ENCODE measurements around the gene TEPSIN.
A peak's percentile ranks its signal among the peaks of the same experiment; 100 is the strongest.

Gene TEPSIN

DNA sequence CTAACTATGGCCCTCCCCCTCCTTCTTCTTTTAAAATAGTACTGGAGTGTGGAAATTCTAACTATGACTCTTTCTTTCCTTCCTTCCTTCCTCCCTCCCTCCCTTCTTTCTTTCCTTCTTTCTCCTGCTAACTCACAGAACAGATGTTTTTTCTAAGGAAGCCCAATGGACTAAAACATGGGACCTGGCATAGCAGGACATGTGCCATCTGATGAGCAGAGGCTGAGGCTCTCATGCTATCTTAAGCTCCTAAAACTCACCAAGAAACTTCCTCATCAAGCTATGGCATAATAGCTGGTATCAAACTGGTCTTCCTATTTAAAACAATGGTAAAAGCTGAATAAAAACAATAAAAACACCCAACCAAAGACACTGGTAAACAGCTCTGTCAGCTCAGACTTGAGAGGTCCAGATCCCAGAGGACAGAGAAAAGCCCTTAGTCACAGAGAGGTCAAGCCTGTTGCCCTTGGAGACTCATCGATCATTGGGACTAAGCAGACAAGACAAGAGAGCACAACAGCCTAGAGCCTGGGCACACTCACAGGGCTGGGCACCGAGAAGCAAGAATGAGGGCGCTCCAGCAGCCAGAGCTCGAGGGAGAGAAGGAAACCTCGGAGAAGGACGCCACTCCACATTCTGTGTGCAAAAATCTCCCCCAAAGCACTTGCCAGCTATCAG is 28.7 kb upstream of the TEPSIN start:
- no peak for DNase-seq

DNA sequence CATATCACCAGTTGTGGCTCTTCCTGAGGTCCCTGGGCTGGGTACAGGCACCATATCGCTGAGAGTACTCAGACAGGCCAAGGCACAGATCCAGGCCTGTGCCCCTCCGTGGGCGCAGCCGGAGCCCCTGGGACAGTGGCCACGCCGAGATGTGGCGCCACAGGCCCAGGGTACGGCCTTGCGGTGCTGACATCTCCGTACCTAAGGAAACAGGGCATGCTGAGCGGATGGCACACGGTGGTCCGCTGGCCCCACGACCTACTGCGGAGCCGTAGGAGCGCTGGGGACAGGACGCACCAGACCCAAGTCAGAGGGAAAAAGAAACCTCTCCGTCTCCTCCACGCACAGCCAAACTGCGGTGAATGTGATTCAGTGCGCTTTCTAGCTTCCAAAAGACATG is 26.7 kb upstream of the TEPSIN start:
- no peak for DNase-seq

DNA sequence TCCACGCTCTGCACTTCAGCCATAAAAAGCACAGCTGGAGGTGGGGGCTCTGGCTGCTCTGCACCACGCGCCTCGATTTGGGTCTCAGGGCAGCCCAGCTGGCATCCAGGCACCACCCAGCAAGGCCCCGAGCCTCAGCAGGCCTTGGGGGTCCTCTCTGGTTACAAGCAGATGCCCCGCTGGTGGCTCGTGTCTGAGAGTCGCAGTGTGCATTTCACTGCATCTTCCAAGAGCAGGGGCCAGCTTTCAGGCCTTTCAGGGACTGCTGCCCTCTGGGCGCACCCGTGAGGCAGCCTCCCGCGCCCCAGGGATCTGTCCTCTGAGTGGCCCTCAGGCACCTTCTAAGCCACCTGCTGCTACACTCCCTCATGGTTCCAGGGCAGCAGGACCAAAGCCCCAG is 25.8 kb upstream of the TEPSIN start:
- no peak for DNase-seq

DNA sequence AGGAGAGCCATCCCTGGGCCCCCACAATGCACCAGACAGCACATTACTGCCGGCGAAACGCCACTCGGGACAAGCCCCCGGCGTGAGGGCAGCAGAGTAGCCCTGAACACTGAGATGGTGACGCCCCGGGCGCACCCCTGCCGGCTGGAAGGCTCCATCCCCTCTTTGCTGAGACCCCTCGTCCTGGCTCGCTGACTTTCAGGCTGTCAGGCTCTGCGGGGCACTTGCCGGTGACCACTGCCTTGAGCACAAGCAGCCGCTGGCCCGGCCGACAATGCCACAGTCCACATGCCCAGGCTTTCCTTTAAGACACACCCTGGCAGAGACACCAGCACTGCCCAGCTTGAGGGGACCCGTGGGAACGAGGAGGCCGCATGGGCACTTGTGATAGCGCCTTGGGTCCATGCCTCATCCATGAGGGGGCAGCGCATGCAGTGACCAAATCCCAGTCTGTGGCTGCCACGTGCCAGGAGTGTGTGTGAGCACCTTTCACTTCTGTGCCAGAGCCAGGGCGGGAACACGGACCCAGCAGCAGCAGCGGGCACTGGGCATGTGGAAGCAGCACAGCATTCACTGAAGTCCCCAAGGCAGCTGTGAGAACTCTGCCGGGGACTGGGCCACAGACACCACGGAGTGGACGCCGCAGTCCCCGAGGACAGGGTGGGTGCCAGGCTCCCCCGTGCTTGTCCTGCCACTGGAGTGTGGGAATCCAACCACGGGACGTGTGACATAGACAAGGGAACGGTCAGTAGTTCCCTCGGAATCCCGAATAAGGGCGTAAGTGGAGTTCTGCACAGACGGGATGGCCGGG is 24.7 kb upstream of the TEPSIN start:
- DNase-seq = no peak

DNA sequence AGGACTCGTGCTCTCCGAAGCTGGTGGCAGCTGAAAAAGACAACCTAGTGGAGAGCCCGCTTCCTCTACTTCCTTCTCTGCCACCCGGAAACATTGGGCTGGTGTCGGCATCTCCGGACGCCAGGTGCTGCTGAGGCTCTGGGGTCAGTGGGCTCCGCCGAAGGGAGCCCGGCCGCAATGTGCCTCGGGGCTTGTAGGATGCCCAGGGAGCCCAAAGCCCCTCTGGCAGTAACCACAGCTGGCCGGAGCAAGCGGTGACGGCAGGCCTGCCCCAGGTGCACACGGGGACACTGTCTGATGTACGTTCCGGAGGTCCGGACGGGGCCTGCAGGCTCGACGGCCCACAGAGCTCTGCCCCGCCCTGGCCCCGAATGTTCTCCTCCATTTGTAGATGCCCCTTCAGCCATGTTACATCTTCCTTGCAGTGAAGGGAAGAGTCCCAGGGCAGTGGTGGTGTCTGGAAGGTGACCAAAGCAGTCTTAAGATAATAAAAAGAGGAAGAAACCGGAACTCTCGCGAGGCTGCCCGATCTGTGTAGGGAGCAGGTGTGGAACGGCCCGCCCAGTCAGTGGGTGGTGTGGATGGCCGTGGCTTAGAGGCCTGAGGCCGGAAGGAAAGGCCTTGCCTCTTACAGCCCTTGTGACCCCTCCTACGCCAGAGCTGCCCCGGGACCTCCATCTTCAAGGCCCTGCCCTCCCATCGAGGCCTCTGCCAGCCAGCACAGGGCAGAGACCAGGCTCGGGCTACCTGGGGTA is 22.9 kb upstream of the TEPSIN start:
- DNase-seq = no peak

DNA sequence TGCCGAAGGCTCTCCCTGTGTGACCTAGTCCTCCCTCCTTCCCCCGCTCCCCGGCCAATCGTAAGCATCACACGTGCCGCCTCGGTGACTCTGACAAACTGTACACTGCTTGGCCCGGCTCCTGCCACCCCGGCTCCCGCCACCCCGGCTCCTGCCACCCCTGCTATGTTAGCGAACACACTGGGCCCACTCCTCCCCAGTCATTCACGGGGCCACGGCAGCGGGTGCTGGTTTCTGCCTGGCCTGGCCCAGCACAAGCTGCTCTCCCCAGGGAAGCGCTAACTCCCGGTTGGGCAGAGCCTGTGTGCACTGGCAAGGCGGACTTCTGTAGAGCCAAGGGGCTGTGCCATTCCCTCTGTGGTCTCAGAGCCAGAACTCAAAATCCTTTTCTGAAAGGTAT is 22.2 kb upstream of the TEPSIN start:
- no peak for DNase-seq

DNA sequence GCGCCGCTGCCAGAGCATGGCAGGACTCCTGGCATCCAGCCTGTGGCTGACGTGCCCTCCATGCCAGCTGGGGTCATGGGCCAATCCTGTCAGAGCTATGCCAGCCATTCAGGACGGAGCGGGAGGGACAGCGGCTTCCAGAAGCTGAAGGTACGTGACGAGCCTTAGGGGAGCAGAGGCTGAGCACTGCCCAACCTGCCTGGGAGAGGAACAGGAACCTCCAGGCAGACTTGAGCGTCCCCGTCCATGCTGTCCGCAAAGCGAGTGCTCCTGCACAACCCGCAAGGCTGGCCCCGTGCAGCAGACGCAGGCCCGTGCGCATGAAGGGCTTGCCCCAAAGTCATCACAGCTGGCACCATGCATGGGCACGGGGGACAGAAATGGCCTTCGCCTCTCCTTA is 21.8 kb upstream of the TEPSIN start:
- no peak for DNase-seq

DNA sequence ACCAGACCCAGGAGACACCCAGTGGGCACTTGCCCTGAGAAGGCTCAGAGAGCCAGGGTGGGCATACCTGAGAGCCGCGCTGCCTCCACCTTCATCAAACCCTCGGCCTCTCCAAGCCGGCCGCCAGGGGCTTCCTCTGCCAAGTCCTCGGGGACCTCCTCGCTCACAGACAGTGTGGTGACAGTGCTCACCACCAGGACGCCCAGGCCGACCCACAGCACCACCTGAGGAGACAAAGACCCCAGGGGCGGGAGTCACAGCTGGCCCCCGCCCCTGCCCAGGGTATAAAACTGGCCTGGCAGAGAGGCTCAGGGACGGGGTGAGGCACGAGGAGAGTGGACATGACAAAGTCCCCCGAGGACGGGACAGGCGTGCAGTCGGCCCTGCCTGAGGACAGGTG is 21.3 kb upstream of the TEPSIN start:
- no peak for DNase-seq

DNA sequence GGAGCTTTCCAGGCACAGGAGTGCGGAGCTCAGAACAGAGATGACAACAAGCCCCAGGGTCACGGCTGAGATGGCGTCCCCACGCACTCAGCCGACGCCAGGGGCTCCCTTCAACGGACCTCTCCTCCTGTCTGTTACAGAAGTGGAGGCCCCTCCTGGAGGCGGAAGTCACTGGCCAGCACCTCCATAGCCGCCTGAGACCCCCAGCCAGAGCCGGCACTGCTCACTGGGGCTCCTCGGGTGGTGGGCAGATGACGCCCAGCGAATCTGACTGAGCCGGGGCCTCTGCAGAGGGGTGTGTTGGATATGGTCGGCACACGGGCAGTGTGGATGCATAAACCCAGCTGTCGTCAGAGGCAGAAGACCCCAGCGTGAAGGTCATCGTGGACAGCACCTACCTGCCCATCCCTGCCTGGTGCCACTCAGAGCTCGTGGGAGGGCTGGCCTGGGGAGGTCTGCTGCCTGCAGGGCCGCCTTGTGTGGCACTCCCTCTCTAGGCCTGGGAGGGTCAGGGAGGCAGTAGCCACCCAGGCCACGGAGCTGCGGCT is 20.3 kb upstream of the TEPSIN start:
- no peak for DNase-seq

DNA sequence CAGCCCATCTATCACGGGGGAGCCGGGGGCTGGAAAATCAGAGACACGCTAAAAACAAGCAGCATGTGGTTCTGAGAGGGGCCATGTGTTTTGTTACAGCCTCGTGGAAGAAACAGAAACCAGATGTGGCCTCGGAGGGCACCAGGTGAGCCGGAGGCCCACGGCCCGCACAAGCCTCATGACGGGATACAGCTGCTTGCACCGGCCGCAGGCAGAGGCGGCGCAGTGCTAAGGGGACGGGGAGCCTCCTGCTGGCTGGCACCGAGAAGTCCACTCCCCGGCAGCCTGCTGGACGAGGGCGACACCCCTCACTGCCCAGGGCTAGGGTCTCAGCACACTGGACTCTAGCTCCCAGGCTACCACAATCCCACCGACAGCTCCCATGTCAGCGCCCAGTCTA is 19.4 kb upstream of the TEPSIN start:
- no peak for DNase-seq

DNA sequence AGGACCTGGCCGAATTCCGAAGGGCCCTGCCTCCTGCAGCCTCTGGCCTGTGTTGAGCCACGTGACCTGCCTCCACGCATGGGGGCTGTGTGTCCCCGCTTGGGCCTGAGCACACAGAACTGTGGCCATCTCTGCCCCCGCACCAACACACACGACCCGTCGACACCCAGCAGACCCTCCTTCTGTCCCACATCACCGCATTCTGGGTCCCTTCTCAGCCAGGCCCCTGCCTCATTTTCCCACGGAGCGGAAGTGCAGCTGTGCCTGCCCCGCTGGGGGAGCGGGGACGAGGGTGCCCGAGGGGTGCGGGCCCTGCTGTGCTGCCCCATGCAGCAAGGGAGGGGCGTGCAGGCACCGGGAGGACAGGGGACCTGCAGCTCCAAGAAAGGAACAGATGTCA is 18.7 kb upstream of the TEPSIN start:
- DNase-seq = no peak

DNA sequence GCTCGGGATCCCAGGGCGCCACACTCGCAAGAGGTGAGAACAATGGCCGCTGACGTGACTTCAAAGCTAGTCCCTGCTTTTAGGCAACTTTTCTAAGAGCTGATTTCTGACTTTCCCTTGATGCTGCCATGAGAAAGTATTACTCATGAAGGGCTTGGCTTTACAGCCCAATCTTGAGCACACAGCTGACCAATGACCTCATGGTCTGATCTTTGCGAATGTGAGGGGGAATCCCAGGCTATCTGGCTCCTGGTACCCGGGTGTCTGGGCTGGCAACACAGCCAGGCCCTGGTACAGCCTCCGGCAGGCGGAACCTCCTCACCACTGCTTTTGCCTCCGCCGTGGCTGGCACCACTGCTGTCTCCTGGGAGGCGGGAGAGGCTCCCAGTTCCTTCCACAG is 17.8 kb upstream of the TEPSIN start:
- no peak for DNase-seq

DNA sequence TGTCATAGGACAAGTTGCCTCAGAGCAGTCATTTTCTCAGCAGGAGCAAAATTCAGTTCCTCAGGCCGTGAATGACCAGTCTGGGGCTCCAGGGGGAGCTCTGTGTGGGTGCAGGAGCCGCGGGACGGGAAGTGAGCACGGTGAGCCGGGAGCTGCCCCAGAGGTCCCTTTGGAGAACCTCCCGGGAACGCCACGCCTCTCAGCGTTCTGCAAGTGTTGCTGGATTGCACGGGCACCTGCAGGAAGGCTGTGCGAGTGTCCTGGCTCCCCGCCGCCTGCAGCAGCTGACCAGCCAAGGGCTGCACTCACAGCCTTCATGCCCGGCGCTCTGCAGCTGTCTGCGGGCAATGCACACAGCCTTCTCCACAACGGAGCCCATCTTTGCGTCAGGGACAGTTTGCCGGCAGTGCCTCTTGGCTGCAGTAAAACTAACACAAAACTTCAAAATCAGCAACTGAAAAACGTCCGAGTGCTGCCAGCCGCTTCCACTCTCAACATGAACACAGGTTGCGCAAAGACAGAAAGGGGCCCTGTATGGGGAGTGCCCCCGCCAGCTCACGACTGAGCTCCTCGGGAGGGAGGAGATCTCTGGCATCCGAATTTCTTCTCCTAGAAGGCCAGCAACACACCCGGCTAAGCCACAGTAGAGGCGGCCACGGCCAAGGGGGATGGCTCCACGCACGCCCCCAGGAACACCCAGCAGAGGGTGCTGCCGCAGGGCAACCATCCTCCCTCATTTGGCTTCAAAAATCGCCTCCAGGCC is 16.3 kb upstream of the TEPSIN start:
- DNase-seq = no peak

DNA sequence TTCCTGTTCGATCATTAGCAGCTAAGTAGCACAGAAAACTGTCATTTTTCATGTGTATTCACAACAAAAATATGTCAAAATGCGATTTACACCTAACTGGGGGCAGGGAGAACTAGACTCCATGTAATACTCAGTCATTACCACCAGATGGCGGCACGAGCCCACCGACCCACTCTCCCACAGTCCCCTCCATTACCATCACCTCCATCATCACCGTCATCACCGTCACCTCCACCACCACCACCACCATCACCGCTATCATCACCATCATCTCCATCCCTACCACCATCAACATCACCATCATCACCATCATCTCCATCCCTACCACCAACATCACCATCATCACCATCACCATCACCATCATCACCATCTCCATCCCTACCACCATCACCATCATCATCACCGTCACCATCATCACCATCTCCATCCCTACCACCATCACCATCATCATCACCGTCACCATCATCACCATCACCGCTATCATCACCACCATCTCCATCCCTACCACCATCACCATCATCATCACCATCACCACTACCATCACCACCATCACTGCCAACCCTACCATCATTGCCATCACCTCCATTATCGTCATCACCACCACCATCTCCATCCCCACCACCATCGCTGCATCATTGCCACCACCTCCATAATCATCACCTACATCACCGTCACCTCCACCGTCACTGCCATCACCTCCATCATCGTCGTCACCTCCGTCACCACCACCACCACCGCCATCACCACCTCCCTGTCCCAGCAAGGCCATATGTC is 14.7 kb upstream of the TEPSIN start:
- peak; percentile 2 for DNase-seq

DNA sequence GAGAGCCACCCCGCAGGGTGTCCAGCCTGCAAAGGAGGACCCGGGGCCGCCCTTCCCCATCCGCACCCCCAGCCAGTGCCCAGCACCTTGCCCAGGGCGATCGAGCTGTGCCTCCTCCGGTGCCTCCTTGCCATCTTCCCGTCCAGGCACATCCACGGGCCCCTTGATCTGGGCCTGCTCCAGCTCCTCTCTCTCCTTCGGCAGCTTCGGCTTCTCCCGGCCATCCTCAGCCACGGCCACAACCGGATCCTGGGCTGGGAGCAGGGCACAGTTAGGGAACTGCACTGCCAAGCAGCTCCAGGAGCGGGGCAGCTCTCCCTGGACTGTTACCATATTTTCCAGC is 14.1 kb upstream of the TEPSIN start:
- no peak for DNase-seq

DNA sequence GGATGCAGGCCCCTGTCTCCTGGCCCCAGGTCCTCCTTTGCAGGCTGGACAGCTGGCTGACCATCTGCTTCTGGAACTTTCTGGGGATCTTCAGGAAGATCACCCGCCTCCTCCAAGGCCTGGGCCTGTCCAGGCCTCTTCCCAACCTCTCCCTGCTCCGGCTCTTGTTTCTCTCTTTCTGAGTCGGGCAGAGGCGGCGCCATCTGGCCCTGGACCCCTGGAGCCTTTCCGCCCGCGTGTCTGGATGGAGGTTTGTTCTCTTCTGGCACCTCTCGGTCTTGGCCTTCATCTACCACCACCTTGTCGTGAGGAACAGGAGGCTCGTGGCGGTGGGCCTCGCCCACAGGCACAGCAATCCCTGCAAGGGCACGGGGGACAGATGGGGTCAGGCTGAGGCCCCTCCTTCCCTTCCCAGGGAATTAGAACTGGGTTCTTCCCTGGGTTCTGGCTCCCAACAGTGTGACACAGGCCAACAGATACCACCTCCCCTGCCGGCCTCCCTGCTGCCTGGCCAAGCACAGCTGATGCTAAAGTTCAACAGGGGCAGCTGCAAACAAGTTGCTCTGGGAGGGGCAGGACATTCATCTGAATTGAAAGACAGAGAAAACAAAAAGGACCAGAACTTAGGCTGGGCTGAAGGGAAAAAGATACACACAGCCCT is 13.6 kb upstream of the TEPSIN start:
- DNase-seq = no peak

DNA sequence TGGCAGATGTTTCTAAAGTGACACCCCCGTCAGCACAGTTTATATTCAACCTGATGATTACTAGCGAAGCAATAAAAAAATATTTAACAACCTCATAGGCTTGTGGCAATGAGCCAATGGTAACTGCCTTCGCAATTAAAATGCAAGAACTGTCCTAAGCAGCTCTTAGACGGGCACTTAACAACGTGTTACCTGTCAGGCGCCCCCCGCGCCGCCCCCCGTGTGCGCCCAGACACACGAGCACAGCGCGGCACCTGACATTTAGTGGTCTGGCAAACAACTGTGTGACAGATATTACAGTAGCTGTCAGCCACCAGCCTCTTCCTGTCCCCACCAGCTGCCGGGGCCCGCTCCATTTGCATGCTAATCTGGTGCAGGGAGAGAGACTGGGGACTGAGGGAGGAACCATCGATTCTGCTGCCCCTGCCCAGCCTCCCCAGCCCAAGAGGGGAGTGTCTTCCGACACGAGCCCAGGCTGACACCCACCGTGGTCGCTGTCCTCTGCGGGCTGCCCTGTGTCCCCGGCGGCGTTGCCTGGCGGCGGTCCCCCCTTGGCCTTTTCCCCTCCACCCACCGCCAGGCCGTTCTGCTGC is 12.9 kb upstream of the TEPSIN start:
- peak; percentile 83 for DNase-seq

DNA sequence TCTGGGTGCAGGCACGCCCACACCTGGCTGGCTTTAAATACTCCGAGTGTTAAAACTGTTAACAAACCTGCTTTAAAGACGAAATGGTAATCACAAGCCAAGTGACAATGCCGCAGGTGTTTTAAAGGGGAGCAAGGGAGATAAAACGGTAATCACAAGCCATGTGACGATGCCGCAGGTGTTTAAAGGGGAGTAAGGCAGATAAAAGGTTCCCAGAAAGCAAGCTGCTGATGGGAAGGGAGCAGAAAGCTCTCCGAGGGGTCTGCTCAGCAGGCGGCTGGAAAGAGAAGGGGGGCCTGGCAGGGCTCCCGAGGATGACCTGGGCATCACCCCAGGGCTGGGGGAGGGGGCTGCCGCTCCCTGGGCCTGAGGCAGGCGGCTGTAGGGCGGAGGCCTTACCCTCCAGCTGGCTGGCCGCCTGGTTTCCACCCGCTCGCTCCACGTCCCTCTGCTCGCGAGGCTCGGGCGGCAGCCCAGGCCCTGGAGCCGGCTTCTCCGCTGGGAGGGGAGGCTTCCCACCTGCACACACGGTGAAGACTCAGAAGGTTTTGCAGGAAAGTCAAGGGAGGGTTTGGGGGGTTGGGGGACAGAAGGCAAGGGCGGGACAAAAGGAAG is 12.3 kb upstream of the TEPSIN start:
- peak; percentile 83 for DNase-seq

DNA sequence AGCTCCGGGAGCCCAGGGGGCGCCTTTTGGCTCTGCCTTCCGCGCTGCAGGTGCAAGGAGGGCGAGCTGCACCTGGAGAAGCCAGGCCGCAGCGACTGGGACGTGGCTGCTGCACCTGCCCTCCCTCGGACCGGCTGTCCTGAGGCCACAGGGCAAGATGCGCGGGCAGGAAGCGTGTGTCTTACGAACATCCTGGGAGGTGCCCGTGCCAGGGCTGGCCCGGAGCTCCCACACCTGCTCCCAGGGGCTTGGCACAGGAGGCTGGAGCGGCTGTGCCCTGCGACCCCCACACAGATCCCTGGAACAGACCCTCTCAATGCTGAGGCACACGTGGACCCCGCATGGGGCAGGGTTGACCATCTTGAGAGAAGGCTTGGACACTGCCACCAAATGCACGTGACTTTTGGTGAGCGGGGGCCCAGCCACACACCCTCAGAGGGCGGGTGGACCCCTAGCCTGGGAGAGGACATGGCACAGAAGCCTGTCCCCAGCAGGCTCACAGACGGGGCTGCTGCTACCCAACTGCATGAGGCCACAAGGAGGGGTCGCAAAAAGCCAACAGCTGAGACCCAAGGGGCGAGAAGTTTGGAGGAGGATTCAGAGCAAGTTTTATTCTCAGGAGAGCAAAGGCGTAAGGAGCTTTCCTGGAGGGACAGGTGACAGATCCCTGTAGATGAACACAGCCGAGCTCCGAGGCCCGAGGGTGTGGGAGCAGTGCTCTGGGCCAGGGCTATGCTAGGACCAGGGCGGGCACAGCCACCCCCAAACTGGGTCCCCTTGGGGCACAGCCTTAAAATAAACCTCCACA is 11.6 kb upstream of the TEPSIN start:
- peak; percentile 71 for DNase-seq

All from NCI-H774 (cell line).